MM.1S (cell line): ENCODE measurements around the gene MAP2K2.
"Not testable (repeated sequence)": the region's sequence is repeated elsewhere in the genome, so short reads cannot be mapped to it uniquely, and the experiment has no call there.

Experiments
- CTCF ChIP-seq: fragments of 300-600 bp; sonication (generic); IDR thresholded peaks from 2 replicates; pipeline ENCODE4 v1.5.1; 2016; ENCODE audit warnings: antibody characterized with exemption, low read length, mixed read lengths
- EZH2 ChIP-seq: fragments of 300-600 bp; sonication (generic); optimal IDR thresholded peaks from 2 replicates; pipeline ENCODE3; 2017; ENCODE audit warnings: low read depth, mild to moderate bottlenecking, antibody characterized with exemption, low read length, mixed read lengths

- not testable (repeated sequence) for TF ChIP-seq EZH2, CTCF
Measured at GRCh38 chr19:4127322-4127721, 3.4 kb upstream of the MAP2K2 start.
